GM23338 (cell line): ENCODE data around the gene PAQR9.

Experiments used
- CREB1 ChIP-seq: fragments of 250-450 bp; sonication (Bioruptor Pico); IDR thresholded peaks from 2 replicates; pipeline ENCODE4 v1.5.0; 2020; ENCODE audit warnings: low read depth, mild to moderate bottlenecking, moderate library complexity
- EZH2 ChIP-seq: fragments of 200-600 bp; sonication (generic); IDR thresholded peaks from one replicate; pipeline ENCODE4 v1.8.0; 2017; ENCODE audit warnings: antibody characterized with exemption, mild to moderate bottlenecking, low read depth; ENCODE audit not compliant: unreplicated experiment
- EZH2phosphoT487 ChIP-seq: fragments of 200-600 bp; sonication (generic); IDR thresholded peaks from one replicate; pipeline ENCODE4 v1.8.1; 2018; ENCODE audit warnings: antibody characterized with exemption; ENCODE audit not compliant: unreplicated experiment
- JUNB ChIP-seq: IDR thresholded peaks from one replicate; pipeline ENCODE4 v1.6.1; 2016; ENCODE audit warnings: antibody characterized with exemption; ENCODE audit not compliant: unreplicated experiment
- NANOG ChIP-seq: IDR thresholded peaks from 2 replicates; pipeline ENCODE4 v1.6.1; 2016; ENCODE audit warnings: antibody characterized with exemption, borderline replicate concordance
- POLR2AphosphoS5 ChIP-seq: IDR thresholded peaks from 2 replicates; pipeline ENCODE4 v1.6.1; 2016; ENCODE audit warnings: antibody characterized with exemption, low read depth
- STAT1 ChIP-seq: IDR thresholded peaks from one replicate; pipeline ENCODE4 v1.6.1; 2016; ENCODE audit warnings: antibody characterized with exemption; ENCODE audit not compliant: unreplicated experiment
- ZNF114 ChIP-seq: fragments of 250-450 bp; sonication (Bioruptor Pico); IDR thresholded peaks from 2 replicates; pipeline ENCODE4 v1.5.0; 2020; ENCODE audit warnings: mild to moderate bottlenecking, moderate library complexity
- ZNF331 ChIP-seq: fragments of 250-450 bp; sonication (Bioruptor Pico); IDR thresholded peaks from 2 replicates; pipeline ENCODE4 v1.5.0; 2020; ENCODE audit warnings: low read depth, mild to moderate bottlenecking, moderate library complexity
- TF ChIP-seq, protein P1 (sequence below), 2 experiments: fragments of 200-600 bp in 1 of 2; sonication (generic) in 1 of 2; conservative IDR thresholded peaks; 2 replicates each; pipeline versions ENCODE4 v1.5.1 to v1.6.1; 2016 to 2017; ENCODE audit warnings: antibody characterized with exemption in 2 of 2, low read depth in 2 of 2, mild to moderate bottlenecking in 2 of 2, moderate library complexity in 1 of 2
- TF ChIP-seq, protein P2 (sequence below): IDR thresholded peaks from one replicate; pipeline ENCODE4 v1.6.1; 2018; ENCODE audit warnings: antibody characterized with exemption; ENCODE audit not compliant: unreplicated experiment
- TF ChIP-seq, protein P3 (sequence below): IDR thresholded peaks from 2 replicates; pipeline ENCODE4 v1.6.1; 2016; ENCODE audit warnings: antibody characterized with exemption

DNA sequence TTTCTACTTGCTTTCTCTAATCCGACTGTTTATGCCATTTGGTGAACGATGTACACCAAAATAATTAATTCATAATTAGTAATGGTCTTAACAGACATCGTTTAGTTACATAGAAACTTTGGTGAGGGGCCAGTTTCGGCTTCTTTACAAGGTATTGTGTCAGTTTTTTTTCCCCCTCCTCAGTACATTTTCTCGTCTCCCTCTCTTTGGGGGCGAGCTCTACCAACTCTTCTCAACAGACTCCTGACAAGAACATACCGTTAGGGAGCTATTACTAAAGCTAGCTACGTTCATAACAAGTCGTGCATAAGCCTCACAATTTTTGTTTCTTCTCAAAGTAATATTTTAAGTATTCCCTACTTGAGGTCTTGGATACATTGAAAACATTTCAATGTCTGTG, 39.3 kb upstream of the PAQR9 start:
- no peak for TF ChIP-seq EZH2phosphoT487
- TF ChIP-seq ZNF331 (CRISPR knock-in tag) = no peak
- TF ChIP-seq, protein P1, sequence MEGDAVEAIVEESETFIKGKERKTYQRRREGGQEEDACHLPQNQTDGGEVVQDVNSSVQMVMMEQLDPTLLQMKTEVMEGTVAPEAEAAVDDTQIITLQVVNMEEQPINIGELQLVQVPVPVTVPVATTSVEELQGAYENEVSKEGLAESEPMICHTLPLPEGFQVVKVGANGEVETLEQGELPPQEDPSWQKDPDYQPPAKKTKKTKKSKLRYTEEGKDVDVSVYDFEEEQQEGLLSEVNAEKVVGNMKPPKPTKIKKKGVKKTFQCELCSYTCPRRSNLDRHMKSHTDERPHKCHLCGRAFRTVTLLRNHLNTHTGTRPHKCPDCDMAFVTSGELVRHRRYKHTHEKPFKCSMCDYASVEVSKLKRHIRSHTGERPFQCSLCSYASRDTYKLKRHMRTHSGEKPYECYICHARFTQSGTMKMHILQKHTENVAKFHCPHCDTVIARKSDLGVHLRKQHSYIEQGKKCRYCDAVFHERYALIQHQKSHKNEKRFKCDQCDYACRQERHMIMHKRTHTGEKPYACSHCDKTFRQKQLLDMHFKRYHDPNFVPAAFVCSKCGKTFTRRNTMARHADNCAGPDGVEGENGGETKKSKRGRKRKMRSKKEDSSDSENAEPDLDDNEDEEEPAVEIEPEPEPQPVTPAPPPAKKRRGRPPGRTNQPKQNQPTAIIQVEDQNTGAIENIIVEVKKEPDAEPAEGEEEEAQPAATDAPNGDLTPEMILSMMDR (conservative IDR thresholded peaks at IDR 0.05; ENCODE audit: low read depth in 2 of 2) = no peak
- no peak for TF ChIP-seq POLR2AphosphoS5
- TF ChIP-seq, protein P2, sequence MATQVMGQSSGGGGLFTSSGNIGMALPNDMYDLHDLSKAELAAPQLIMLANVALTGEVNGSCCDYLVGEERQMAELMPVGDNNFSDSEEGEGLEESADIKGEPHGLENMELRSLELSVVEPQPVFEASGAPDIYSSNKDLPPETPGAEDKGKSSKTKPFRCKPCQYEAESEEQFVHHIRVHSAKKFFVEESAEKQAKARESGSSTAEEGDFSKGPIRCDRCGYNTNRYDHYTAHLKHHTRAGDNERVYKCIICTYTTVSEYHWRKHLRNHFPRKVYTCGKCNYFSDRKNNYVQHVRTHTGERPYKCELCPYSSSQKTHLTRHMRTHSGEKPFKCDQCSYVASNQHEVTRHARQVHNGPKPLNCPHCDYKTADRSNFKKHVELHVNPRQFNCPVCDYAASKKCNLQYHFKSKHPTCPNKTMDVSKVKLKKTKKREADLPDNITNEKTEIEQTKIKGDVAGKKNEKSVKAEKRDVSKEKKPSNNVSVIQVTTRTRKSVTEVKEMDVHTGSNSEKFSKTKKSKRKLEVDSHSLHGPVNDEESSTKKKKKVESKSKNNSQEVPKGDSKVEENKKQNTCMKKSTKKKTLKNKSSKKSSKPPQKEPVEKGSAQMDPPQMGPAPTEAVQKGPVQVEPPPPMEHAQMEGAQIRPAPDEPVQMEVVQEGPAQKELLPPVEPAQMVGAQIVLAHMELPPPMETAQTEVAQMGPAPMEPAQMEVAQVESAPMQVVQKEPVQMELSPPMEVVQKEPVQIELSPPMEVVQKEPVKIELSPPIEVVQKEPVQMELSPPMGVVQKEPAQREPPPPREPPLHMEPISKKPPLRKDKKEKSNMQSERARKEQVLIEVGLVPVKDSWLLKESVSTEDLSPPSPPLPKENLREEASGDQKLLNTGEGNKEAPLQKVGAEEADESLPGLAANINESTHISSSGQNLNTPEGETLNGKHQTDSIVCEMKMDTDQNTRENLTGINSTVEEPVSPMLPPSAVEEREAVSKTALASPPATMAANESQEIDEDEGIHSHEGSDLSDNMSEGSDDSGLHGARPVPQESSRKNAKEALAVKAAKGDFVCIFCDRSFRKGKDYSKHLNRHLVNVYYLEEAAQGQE = no peak
- TF ChIP-seq EZH2 = no peak
- TF ChIP-seq CREB1 (CRISPR knock-in tag) = no peak
- TF ChIP-seq, protein P3, sequence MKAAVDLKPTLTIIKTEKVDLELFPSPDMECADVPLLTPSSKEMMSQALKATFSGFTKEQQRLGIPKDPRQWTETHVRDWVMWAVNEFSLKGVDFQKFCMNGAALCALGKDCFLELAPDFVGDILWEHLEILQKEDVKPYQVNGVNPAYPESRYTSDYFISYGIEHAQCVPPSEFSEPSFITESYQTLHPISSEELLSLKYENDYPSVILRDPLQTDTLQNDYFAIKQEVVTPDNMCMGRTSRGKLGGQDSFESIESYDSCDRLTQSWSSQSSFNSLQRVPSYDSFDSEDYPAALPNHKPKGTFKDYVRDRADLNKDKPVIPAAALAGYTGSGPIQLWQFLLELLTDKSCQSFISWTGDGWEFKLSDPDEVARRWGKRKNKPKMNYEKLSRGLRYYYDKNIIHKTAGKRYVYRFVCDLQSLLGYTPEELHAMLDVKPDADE = no peak
- TF ChIP-seq ZNF114 (CRISPR knock-in tag) = no peak
- TF ChIP-seq JUNB = no peak
- no peak for TF ChIP-seq STAT1
- no peak for TF ChIP-seq NANOG
